Measurements from ENCODE around the gene RAP2A.

Gene RAP2A

DNA sequence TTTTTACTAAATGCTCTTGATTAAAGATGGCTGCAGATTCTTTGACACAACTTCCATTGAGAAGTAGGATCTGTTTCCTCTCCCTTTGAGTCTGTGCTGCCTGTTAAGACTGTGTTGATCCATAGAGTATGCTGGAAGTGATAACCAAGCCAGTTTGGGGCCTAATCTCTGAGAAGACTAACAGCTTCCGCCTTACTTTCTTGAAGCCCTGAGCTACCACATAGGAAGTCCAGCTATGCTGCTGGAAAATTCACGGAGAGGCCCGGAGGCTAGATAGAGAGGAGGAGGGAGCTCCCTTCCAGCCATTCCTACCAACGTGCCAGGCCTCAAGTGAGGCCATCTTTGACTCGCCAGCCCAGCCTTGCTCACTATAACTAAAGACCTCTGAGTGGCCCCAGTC lies 12.5 kb downstream of the RAP2A start:
- no peak overlapping the region for H3K4me3 ChIP-seq (ENCODE audit: low read length)
- no peak for DNase-seq (ENCODE audit: low read depth)

DNA sequence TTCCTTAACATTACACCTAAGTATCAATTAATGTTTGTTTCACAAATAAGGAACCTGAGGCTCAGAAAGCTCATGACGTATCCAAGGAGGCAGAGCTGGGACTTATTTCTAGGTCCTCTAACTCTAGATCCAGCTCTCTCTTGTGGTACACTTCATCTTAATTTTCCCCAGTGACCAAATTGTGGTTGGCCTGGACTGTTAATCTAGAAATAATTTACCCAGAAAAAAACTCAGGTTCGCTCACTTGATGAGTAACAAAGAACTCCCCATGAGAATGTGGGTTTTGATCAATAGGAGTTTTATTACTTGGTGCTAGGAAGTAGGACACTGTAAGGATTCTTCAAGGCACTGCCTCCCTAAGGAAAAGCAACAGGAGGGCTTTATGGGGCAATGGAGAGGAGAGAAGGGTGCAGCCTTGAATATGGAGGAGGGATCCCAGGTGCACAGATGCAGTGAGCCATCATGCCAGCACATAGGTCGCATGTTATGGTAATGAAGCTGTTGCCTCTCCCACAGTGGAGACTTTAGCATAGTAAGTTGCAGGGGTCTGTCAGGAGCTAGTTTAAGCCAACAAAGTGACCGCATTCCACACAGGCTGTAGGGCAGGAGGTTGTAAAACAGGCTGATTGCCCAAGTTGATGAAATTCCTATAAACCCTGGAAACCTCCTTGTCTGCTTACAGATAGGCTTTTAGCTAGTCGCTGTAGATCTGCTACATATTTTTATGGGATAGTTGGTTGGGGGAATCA lies 14.7 kb downstream of the RAP2A start:
- DNase-seq (ENCODE audit: low read depth): no peak
- TF ChIP-seq, protein P1, sequence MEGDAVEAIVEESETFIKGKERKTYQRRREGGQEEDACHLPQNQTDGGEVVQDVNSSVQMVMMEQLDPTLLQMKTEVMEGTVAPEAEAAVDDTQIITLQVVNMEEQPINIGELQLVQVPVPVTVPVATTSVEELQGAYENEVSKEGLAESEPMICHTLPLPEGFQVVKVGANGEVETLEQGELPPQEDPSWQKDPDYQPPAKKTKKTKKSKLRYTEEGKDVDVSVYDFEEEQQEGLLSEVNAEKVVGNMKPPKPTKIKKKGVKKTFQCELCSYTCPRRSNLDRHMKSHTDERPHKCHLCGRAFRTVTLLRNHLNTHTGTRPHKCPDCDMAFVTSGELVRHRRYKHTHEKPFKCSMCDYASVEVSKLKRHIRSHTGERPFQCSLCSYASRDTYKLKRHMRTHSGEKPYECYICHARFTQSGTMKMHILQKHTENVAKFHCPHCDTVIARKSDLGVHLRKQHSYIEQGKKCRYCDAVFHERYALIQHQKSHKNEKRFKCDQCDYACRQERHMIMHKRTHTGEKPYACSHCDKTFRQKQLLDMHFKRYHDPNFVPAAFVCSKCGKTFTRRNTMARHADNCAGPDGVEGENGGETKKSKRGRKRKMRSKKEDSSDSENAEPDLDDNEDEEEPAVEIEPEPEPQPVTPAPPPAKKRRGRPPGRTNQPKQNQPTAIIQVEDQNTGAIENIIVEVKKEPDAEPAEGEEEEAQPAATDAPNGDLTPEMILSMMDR (conservative IDR thresholded peaks at IDR 0.05; ENCODE audit: low read depth, low read length): no peak
- no peak overlapping the region for H3K4me3 ChIP-seq (ENCODE audit: low read length)

More for the DNA sequence above, 12.5 kb downstream of the RAP2A start:
- TF ChIP-seq, protein P1 (conservative IDR thresholded peaks at IDR 0.05; ENCODE audit: low read depth, low read length): no peak

DNA sequence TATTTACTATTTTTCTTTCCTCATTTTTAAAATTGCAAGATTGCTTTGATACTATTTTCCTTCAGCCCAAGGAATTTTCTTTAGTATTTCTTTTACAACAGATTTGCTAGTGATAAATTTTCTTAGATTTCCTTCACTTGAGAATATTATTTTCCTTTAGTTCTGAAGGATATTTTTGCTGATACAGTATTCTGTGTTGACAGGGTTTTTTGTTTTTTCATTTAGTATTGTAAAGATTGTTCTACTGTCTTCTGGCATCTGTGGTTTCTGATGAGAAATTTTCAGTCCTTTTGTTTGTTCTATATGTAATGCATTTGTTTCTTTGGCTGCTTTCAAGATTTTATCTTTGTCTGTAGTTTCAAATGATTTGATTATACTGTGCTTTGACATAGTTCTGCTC lies 20.7 kb downstream of the RAP2A start:
- H3K4me3 ChIP-seq (ENCODE audit: low read length): no peak overlapping the region
- DNase-seq (ENCODE audit: low read depth): no peak
- TF ChIP-seq, protein P1 (conservative IDR thresholded peaks at IDR 0.05; ENCODE audit: low read depth, low read length): no peak

DNA sequence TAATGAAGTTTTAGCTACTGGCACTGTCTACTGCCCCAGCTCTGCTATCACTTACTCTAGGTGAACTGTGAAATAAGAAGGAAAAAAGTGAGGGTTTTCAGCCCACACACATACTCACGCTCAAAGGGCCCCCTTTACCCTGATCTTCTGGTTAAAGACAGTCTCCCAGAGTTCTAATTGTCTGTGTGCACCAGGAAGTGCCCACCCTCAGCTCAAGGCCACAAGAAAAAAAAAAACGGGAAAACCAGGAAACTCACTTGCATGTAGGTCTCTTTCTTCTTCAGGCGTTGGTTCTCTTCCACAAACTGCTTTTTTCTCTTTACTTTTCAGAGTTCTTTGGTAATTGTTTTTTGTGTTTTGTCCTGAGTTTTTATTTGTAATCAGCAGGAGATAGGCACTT lies 22.1 kb downstream of the RAP2A start:
- no peak for DNase-seq (ENCODE audit: low read depth)
- TF ChIP-seq, protein P1 (conservative IDR thresholded peaks at IDR 0.05; ENCODE audit: low read depth, low read length): no peak
- H3K4me3 ChIP-seq (ENCODE audit: low read length): no peak overlapping the region

DNA sequence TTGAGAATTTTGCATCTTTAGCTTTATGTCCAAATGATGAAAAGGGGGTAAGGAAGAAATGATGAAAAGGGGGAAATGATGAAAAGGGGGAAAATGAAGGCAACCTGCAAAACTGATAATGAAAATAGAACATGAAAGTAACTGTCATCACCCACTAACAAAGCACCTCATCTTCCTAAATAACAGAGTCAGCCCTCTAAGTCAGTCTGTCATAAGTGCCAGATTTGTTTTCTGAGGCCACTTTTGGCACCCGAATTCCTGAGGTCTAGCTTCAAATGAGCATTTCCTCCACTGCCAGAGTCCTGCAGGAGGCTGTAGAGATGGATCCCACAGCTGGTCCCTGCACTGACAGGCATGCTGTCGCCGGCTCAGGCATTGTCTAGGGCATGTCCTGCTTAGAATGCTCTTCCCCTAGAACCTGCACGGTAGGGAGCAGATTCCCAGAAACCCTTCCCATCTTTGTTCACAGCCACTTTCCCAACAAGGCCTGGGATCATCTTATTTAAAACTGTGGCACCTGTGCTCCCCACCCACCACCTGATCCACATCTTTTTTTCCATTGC lies 25.3 kb downstream of the RAP2A start:
- TF ChIP-seq, protein P1 (conservative IDR thresholded peaks at IDR 0.05; ENCODE audit: low read depth, low read length): no peak
- no peak overlapping the region for H3K4me3 ChIP-seq (ENCODE audit: low read length)
- DNase-seq (ENCODE audit: low read depth): no peak

DNA sequence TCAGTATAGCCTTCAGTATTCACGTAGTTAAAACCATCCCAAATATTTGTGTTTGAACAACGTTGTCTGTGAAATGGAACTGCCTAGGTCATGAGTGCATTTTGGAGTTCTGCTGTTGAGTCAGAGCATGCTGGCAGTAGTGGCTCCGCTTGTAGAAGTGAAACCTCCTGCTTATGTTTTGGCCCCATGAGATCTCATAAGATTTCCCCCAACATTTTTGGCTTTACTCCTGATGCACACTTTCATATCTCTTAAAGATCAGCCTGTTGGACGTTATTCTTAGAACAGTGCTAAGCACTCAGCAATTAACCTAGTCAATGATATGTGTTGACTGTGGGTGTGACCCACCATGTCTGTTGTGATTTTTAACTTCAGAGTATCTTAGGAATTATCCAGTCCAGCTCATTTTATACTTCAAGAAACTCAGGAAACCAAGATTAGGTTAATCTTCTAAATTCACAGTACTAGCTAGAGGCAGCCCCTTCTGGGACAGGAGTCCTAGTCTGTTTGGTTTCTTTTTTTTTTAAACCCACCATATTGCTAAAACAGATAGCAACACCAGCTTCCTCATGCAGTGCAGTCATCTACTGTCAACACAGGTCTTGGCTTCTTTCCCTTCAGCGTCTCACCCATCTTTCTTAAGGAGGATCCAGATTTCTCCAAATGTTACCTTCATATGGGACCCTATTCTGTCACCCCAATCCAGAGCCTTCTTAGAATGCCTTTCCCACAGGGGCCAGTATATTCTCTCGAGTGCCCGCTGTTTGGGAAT lies 26.2 kb downstream of the RAP2A start:
- H3K4me3 ChIP-seq (ENCODE audit: low read length): no peak overlapping the region
- TF ChIP-seq, protein P1 (conservative IDR thresholded peaks at IDR 0.05; ENCODE audit: low read depth, low read length): no peak
- DNase-seq (ENCODE audit: low read depth): no peak
